OCI-LY1 (cell line): ENCODE data around the gene CD109.

ENCODE experiments used
- CTCF ChIP-seq: fragments of 200-600 bp; sonication (generic), shearing (Covaris generic); IDR thresholded peaks from 2 replicates; pipeline ENCODE4 v1.5.1; 2017; ENCODE audit warnings: mild to moderate bottlenecking, antibody characterized with exemption, low read length, moderate library complexity, mixed read lengths
- EZH2 ChIP-seq: fragments of 200-600 bp; sonication (generic), shearing (Covaris generic); IDR thresholded peaks from 2 replicates; pipeline ENCODE4 v1.8.0; 2017; ENCODE audit warnings: borderline replicate concordance, mixed run types, mild to moderate bottlenecking, antibody characterized with exemption, low read length, moderate library complexity, mixed read lengths

GRCh38 chr6:73802366-73802765, 106.4 kb downstream of the CD109 start:
- TF ChIP-seq CTCF, result no peak
- no peak for TF ChIP-seq EZH2
